ENCODE measurements around the gene CNPY4. TPM values are rescaled to one million over a fixed set of nuclear protein-coding genes. Genes with fewer than 3 reads are reported as not detected.

CNPY4 gene
- polyA plus RNA-seq, 3 donors = 6.2 to 6.8 (median 6.2) TPM

- WGBS (ENCODE audit: insufficient coverage) = 100% methylated on average over 2 of the region's 9 CpGs
- H3K4me3 Mint-ChIP-seq = no peak overlapping the region
Measured at GRCh38 chr7:100095289-100095688, 24.1 kb upstream of the CNPY4 start.

DNA sequence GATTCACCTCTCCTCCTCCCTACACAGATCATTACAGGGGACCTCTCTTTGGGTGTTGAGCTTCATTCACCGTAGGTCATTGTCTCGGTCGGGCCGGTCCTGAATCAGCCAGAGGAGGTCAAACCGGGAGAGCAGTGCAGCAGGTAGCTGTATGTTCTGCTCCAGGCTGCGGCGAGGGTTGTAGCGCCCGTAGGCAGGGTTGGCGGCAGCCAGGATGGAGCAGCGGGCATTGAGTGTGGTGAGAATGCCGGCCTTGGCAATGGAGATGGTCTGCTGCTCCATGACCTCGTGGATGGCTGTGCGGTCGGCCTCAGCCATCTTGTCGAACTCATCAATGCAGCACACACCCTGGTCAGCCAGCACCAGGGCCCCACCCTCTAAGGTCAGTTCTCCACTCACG, 23.7 kb upstream of the CNPY4 start:
- no peaks in the 10 kb centered on the region for H3K27me3 ChIP-seq (ENCODE audit: control insufficient read depth in 2 of 2, insufficient read depth in 2 of 2, low read length in 2 of 2)
- H3K4me1 Mint-ChIP-seq = peaks cover 14% of the 10 kb centered on the region
- H3K27me3 Mint-ChIP-seq (ENCODE audit: low read depth in 3 of 3) = no peaks in the 10 kb centered on the region
- DNase-seq = no peak
- no peaks in the 10 kb centered on the region for H3K9me3 ChIP-seq (replicated peaks in 1 of 2; ENCODE audit: control insufficient read depth in 1 of 2, insufficient read depth in 1 of 2, low read length in 2 of 2)
- no peak overlapping the region for H3K4me3 ChIP-seq (replicated peaks in 1 of 3; ENCODE audit: low read depth in 2 of 3, low read length in 3 of 3)
- H3K4me1 ChIP-seq (ENCODE audit: control insufficient read depth in 1 of 2, insufficient read depth in 2 of 2, low read length in 2 of 2) = peaks cover 9 to 10% of the 10 kb centered on the region in 2 donors
- no peak for TF ChIP-seq CTCF (IDR thresholded peaks at IDR 0.05)
- peak overlapping the region in 3 of 7 donors; percentile 10 to 77 (median 62) for H3K27ac Mint-ChIP-seq
- peaks cover 82 to 88% of the 10 kb centered on the region in 2 donors for H3K36me3 ChIP-seq (replicated peaks in 1 of 2; ENCODE audit: control insufficient read depth in 1 of 2, insufficient read depth in 2 of 2, low read length in 2 of 2)
- peaks cover 39% of the 10 kb centered on the region for H3K79me2 ChIP-seq (ENCODE audit: insufficient read depth, low read length)
- no peak overlapping the region for H3K4me3 Mint-ChIP-seq
- H3K4me2 ChIP-seq (replicated peaks; ENCODE audit: extremely low read depth, low read length, poor library complexity, severe bottlenecking) = no peak overlapping the region
- no peak overlapping the region for H2AFZ ChIP-seq (ENCODE audit: insufficient read depth, low read depth, low read length, poor library complexity, severe bottlenecking)
- H3K9ac ChIP-seq (ENCODE audit: insufficient read depth, low read length, poor library complexity, severe bottlenecking) = no peak overlapping the region
- H3K27ac ChIP-seq (ENCODE audit: low read depth in 1 of 2, low read length in 2 of 2) = no peak overlapping the region
- intact Hi-C loops (cut with micrococcal nuclease) = no loop called here
- H3K36me3 Mint-ChIP-seq = peaks cover 83 to 89% of the 10 kb centered on the region in 2 donors
- no peaks in the 10 kb centered on the region for H4K20me1 ChIP-seq (ENCODE audit: insufficient read depth, low read length)
- no peaks in the 10 kb centered on the region for H3K9me3 Mint-ChIP-seq
- 95% methylated on average over 13 of the region's 17 CpGs for WGBS (ENCODE audit: insufficient coverage)

More at GRCh38 chr7:100095289-100095688, 24.1 kb upstream of the CNPY4 start:
- intact Hi-C loops (cut with micrococcal nuclease) = no loop called here
- H3K36me3 Mint-ChIP-seq = peaks cover 88 to 92% of the 10 kb centered on the region in 2 donors
- H3K4me1 Mint-ChIP-seq = peaks cover 14% of the 10 kb centered on the region
- DNase-seq = no peak
- H3K4me2 ChIP-seq (replicated peaks; ENCODE audit: extremely low read depth, low read length, poor library complexity, severe bottlenecking) = no peak overlapping the region
- no peak overlapping the region for H2AFZ ChIP-seq (ENCODE audit: insufficient read depth, low read depth, low read length, poor library complexity, severe bottlenecking)
- no peak overlapping the region for H3K4me3 ChIP-seq (replicated peaks in 1 of 3; ENCODE audit: low read depth in 2 of 3, low read length in 3 of 3)
- TF ChIP-seq CTCF (IDR thresholded peaks at IDR 0.05) = no peak
- peak overlapping the region in 1 of 7 donors; percentile 77 for H3K27ac Mint-ChIP-seq
- H3K36me3 ChIP-seq (replicated peaks in 1 of 2; ENCODE audit: control insufficient read depth in 1 of 2, insufficient read depth in 2 of 2, low read length in 2 of 2) = peaks cover 87 to 92% of the 10 kb centered on the region in 2 donors
- no peak overlapping the region for H3K27ac ChIP-seq (ENCODE audit: low read depth in 1 of 2, low read length in 2 of 2)
- peaks cover 9 to 10% of the 10 kb centered on the region in 2 donors for H3K4me1 ChIP-seq (ENCODE audit: control insufficient read depth in 1 of 2, insufficient read depth in 2 of 2, low read length in 2 of 2)
- no peaks in the 10 kb centered on the region for H4K20me1 ChIP-seq (ENCODE audit: insufficient read depth, low read length)
- no peak overlapping the region for H3K9ac ChIP-seq (ENCODE audit: insufficient read depth, low read length, poor library complexity, severe bottlenecking)
- no peaks in the 10 kb centered on the region for H3K9me3 ChIP-seq (replicated peaks in 1 of 2; ENCODE audit: control insufficient read depth in 1 of 2, insufficient read depth in 1 of 2, low read length in 2 of 2)
- H3K27me3 ChIP-seq (ENCODE audit: control insufficient read depth in 2 of 2, insufficient read depth in 2 of 2, low read length in 2 of 2) = no peaks in the 10 kb centered on the region
- no peaks in the 10 kb centered on the region for H3K27me3 Mint-ChIP-seq (ENCODE audit: low read depth in 3 of 3)
- no peaks in the 10 kb centered on the region for H3K9me3 Mint-ChIP-seq
- H3K79me2 ChIP-seq (ENCODE audit: insufficient read depth, low read length) = peaks cover 37% of the 10 kb centered on the region
